MM.1S (cell line): ENCODE measurements around the gene NUP85.

Experiments used
- CTCF ChIP-seq: fragments of 300-600 bp; sonication (generic); IDR thresholded peaks from 2 replicates; pipeline ENCODE4 v1.5.1; 2016; ENCODE audit warnings: antibody characterized with exemption, low read length, mixed read lengths
- EZH2 ChIP-seq: fragments of 300-600 bp; sonication (generic); optimal IDR thresholded peaks from 2 replicates; pipeline ENCODE3; 2017; ENCODE audit warnings: low read depth, mild to moderate bottlenecking, antibody characterized with exemption, low read length, mixed read lengths

GRCh38 chr17:75182319-75182568, 23.2 kb upstream of the NUP85 start:
- TF ChIP-seq CTCF: 0 out of 2 replicates have a peak, but pooled peaks have one; percentile 16
- TF ChIP-seq EZH2: no peak
